ENCODE measurements around the gene DNAJC17.

- TF ChIP-seq, protein P1, sequence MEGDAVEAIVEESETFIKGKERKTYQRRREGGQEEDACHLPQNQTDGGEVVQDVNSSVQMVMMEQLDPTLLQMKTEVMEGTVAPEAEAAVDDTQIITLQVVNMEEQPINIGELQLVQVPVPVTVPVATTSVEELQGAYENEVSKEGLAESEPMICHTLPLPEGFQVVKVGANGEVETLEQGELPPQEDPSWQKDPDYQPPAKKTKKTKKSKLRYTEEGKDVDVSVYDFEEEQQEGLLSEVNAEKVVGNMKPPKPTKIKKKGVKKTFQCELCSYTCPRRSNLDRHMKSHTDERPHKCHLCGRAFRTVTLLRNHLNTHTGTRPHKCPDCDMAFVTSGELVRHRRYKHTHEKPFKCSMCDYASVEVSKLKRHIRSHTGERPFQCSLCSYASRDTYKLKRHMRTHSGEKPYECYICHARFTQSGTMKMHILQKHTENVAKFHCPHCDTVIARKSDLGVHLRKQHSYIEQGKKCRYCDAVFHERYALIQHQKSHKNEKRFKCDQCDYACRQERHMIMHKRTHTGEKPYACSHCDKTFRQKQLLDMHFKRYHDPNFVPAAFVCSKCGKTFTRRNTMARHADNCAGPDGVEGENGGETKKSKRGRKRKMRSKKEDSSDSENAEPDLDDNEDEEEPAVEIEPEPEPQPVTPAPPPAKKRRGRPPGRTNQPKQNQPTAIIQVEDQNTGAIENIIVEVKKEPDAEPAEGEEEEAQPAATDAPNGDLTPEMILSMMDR (conservative IDR thresholded peaks at IDR 0.05; ENCODE audit: low read depth, low read length), result no peak
- TF ChIP-seq EZH2 (IDR thresholded peaks at IDR 0.05; ENCODE audit: low read length, unreplicated experiment) (no peak), EZH2phosphoT487 (IDR thresholded peaks at IDR 0.05; ENCODE audit: borderline replicate concordance, low read length) (no peak)
These were observed 21.8 kb upstream of the DNAJC17 start for GRCh38 chr15:40829115-40829514.

Data from PC-3 (cell line).